ENCODE data around the gene FLVCR2. TPM values are rescaled to one million over a fixed set of nuclear protein-coding genes. Genes with fewer than 3 reads are reported as not detected.

The FLVCR2 gene
- total RNA-seq, 1 donor from 2014 or later, result 6.3 TPM

- H3K36me3 Mint-ChIP-seq (ENCODE audit: insufficient read depth), result no peaks in the 10 kb centered on the region
- DNase-seq (ENCODE audit: low spot score, unreplicated experiment), result no peak
- H3K4me3 Mint-ChIP-seq (ENCODE audit: low read depth), result no peak overlapping the region
- H3K27ac Mint-ChIP-seq, result no peak overlapping the region
- peaks cover 4% of the 10 kb centered on the region for H3K27me3 Mint-ChIP-seq
- TF ChIP-seq CTCF (IDR thresholded peaks at IDR 0.05; ENCODE audit: unreplicated experiment), result no peak
- H3K9me3 Mint-ChIP-seq (ENCODE audit: low read depth), result no peaks in the 10 kb centered on the region
- H3K4me1 Mint-ChIP-seq (ENCODE audit: low read depth), result peaks cover 2% of the 10 kb centered on the region
Measured at GRCh38 chr14:75540479-75540851, 38.0 kb upstream of the FLVCR2 start.

- H3K36me3 Mint-ChIP-seq (ENCODE audit: insufficient read depth), result no peaks in the 10 kb centered on the region
- no peak overlapping the region for H3K4me3 Mint-ChIP-seq (ENCODE audit: low read depth)
- DNase-seq (ENCODE audit: low spot score, unreplicated experiment), result no peak
- TF ChIP-seq CTCF (IDR thresholded peaks at IDR 0.05; ENCODE audit: unreplicated experiment), result no peak
- peaks cover 4% of the 10 kb centered on the region for H3K27me3 Mint-ChIP-seq
- no peaks in the 10 kb centered on the region for H3K9me3 Mint-ChIP-seq (ENCODE audit: low read depth)
- H3K27ac Mint-ChIP-seq, result peak overlapping the region; percentile 69
- H3K4me1 Mint-ChIP-seq (ENCODE audit: low read depth), result no peaks in the 10 kb centered on the region
Measured at GRCh38 chr14:75542588-75543091, 35.8 kb upstream of the FLVCR2 start.

- no peak for DNase-seq (ENCODE audit: low spot score, unreplicated experiment)
- Mint-ChIP-seq H3K27ac (no peak overlapping the region), H3K27me3 (peaks cover 4% of the 10 kb centered on the region), H3K36me3 (ENCODE audit: insufficient read depth) (no peaks in the 10 kb centered on the region), H3K4me1 (ENCODE audit: low read depth) (no peaks in the 10 kb centered on the region), H3K4me3 (ENCODE audit: low read depth) (no peak overlapping the region), H3K9me3 (ENCODE audit: low read depth) (no peaks in the 10 kb centered on the region)
- TF ChIP-seq CTCF (IDR thresholded peaks at IDR 0.05; ENCODE audit: unreplicated experiment), result no peak
Measured at GRCh38 chr14:75543253-75543652, 35.2 kb upstream of the FLVCR2 start.

GRCh38 chr14:75543786-75544185, 34.6 kb upstream of the FLVCR2 start:
- no peaks in the 10 kb centered on the region for H3K4me1 Mint-ChIP-seq (ENCODE audit: low read depth)
- H3K36me3 Mint-ChIP-seq (ENCODE audit: insufficient read depth), result no peaks in the 10 kb centered on the region
- H3K27me3 Mint-ChIP-seq, result peaks cover 7% of the 10 kb centered on the region
- DNase-seq (ENCODE audit: low spot score, unreplicated experiment), result no peak
- no peaks in the 10 kb centered on the region for H3K9me3 Mint-ChIP-seq (ENCODE audit: low read depth)
- H3K27ac Mint-ChIP-seq, result no peak overlapping the region
- no peak overlapping the region for H3K4me3 Mint-ChIP-seq (ENCODE audit: low read depth)
- no peak for TF ChIP-seq CTCF (IDR thresholded peaks at IDR 0.05; ENCODE audit: unreplicated experiment)

GRCh38 chr14:75545907-75546306, 32.5 kb upstream of the FLVCR2 start:
- H3K4me3 Mint-ChIP-seq (ENCODE audit: low read depth), result no peak overlapping the region
- no peak overlapping the region for H3K27ac Mint-ChIP-seq
- H3K9me3 Mint-ChIP-seq (ENCODE audit: low read depth), result no peaks in the 10 kb centered on the region
- DNase-seq (ENCODE audit: low spot score, unreplicated experiment), result no peak
- TF ChIP-seq CTCF (IDR thresholded peaks at IDR 0.05; ENCODE audit: unreplicated experiment), result no peak
- no peaks in the 10 kb centered on the region for H3K4me1 Mint-ChIP-seq (ENCODE audit: low read depth)
- H3K27me3 Mint-ChIP-seq, result peaks cover 2% of the 10 kb centered on the region
- H3K36me3 Mint-ChIP-seq (ENCODE audit: insufficient read depth), result no peaks in the 10 kb centered on the region

All from progenitor cell of endocrine pancreas (in vitro differentiated cells).